Endothelial cell of umbilical vein (primary cell): ENCODE measurements around the gene PCSK9. TPM values are rescaled to one million over a fixed set of nuclear protein-coding genes. Genes with fewer than 3 reads are reported as not detected.

Experiments used
- BruUV-seq: library from RNA; stranded (reverse); fragments of 400-500 nt; replicated peaks from 2 replicates; lab custom pipeline; 2021; lab: Mats Ljungman, UMichigan
- CTCF ChIA-PET: fragments of 300-600, 350-600 bp; sonication (Branson Sonifier 250); formaldehyde crosslinking; loops from one replicate; lab custom pipeline; 2021; ENCODE audit warnings: antibody characterized with exemption, inconsistent platforms; lab: Charles Lee
- POLR2A ChIA-PET: fragments of 300-600, 350-600 bp; sonication (Branson Sonifier 250); formaldehyde crosslinking; loops from one replicate; lab custom pipeline; 2021; ENCODE audit warnings: antibody characterized with exemption, inconsistent platforms; lab: Charles Lee
- DNase-seq: peaks from one replicate; pipeline ENCODE4 v3.0.0-alpha.2; 2011; ENCODE audit warnings: low read depth, low spot score
- FAIRE-seq: peaks from 2 replicates; lab custom pipeline; 2011; peaks lifted over from hg19 to GRCh38; lab: Jason Lieb, UNC
- H2AFZ ChIP-seq: 2 replicates; pipeline ENCODE4 v1.6.0; 2012; ENCODE audit warnings: low read depth, low read length, control low read depth, inconsistent platforms
- H3K27ac ChIP-seq: 2 replicates; pipeline ENCODE4 v1.5.1; 2011; ENCODE audit warnings: low read depth, mild to moderate bottlenecking, control low read depth, low read length, moderate library complexity; ENCODE audit not compliant: insufficient read depth
- H3K27me3 ChIP-seq, 2 experiments: 2 replicates each; pipeline versions ENCODE4 v1.6.0 to v1.6.1; 2011; ENCODE audit warnings: low read length in 2 of 2, mixed read lengths in 1 of 2; ENCODE audit not compliant: control insufficient read depth in 2 of 2, insufficient read depth in 2 of 2
- H3K36me3 ChIP-seq, 2 experiments: 2 replicates in 1 of 2; 3 replicates in 1 of 2; pipeline ENCODE4 v1.5.1; 2011; ENCODE audit warnings: low read length in 2 of 2, mild to moderate bottlenecking in 1 of 2, moderate library complexity in 1 of 2; ENCODE audit not compliant: control insufficient read depth in 2 of 2, insufficient read depth in 2 of 2; ENCODE audit errors: extremely low read depth in 1 of 2
- H3K4me1 ChIP-seq: 3 replicates; pipeline ENCODE4 v1.5.1; 2011; ENCODE audit warnings: mild to moderate bottlenecking, low read length; ENCODE audit not compliant: control insufficient read depth, insufficient read depth; ENCODE audit errors: extremely low read depth
- H3K4me2 ChIP-seq: 2 replicates; pipeline ENCODE4 v1.6.1; 2011; ENCODE audit warnings: low read length, control low read depth, mixed read lengths; ENCODE audit not compliant: insufficient read depth
- H3K4me3 ChIP-seq, 3 experiments: fragments of 200-600 bp in 1 of 3; sonication (generic), shearing (Covaris generic) in 1 of 3; replicated peaks in 1 of 3; 2 replicates each; pipeline ENCODE4 v1.5.1; 2011 to 2016; ENCODE audit warnings: control low read depth in 3 of 3, low read length in 3 of 3, mild to moderate bottlenecking in 2 of 3, inconsistent platforms in 1 of 3, low read depth in 1 of 3, moderate library complexity in 1 of 3; ENCODE audit not compliant: insufficient read depth in 1 of 3
- H3K79me2 ChIP-seq: 2 replicates; pipeline ENCODE4 v1.6.0; 2012; ENCODE audit warnings: low read length, inconsistent platforms; ENCODE audit not compliant: control insufficient read depth, insufficient read depth
- H3K9ac ChIP-seq: replicated peaks from 2 replicates; pipeline ENCODE3; 2011; ENCODE audit warnings: low read length, control low read depth; ENCODE audit not compliant: insufficient read depth; ENCODE audit errors: extremely low read depth
- H3K9me1 ChIP-seq: replicated peaks from 3 replicates; pipeline ENCODE4 v1.6.0; 2011; ENCODE audit warnings: mild to moderate bottlenecking, low read length; ENCODE audit not compliant: control insufficient read depth, insufficient read depth; ENCODE audit errors: extremely low read depth
- H3K9me3 ChIP-seq: replicated peaks from 2 replicates; pipeline ENCODE4 v1.5.1; 2012; ENCODE audit warnings: low read length, inconsistent platforms; ENCODE audit not compliant: control insufficient read depth, insufficient read depth
- H4K20me1 ChIP-seq: replicated peaks from 2 replicates; pipeline ENCODE3; 2011; ENCODE audit warnings: mild to moderate bottlenecking, low read length; ENCODE audit not compliant: control insufficient read depth, insufficient read depth; ENCODE audit errors: extremely low read depth
- CTCF ChIP-seq, 2 donors: IDR thresholded peaks; 1 replicate in 1 of 2; 2 replicates in 1 of 2; pipeline ENCODE4 v1.5.1; 2011; ENCODE audit warnings: low read length in 2 of 2, mild to moderate bottlenecking in 2 of 2, moderate library complexity in 2 of 2, control low read depth in 1 of 2, inconsistent platforms in 1 of 2, low read depth in 1 of 2; ENCODE audit not compliant: insufficient read depth in 1 of 2; ENCODE audit errors: extremely low read depth in 1 of 2
- EZH2 ChIP-seq: IDR thresholded peaks from 2 replicates; pipeline ENCODE4 v1.6.1; 2012; ENCODE audit warnings: borderline replicate concordance, low read depth, mild to moderate bottlenecking, moderate library complexity, low read length, inconsistent platforms; ENCODE audit not compliant: severe bottlenecking
- FOS ChIP-seq: IDR thresholded peaks from 2 replicates; pipeline ENCODE4 v1.6.1; 2011; ENCODE audit warnings: mild to moderate bottlenecking, low read length, moderate library complexity, borderline replicate concordance; ENCODE audit not compliant: insufficient read depth
- GATA2 ChIP-seq: IDR thresholded peaks from 2 replicates; pipeline ENCODE4 v1.7.0; 2011; ENCODE audit warnings: low read depth, mild to moderate bottlenecking, moderate library complexity, mixed read lengths, low read length; ENCODE audit not compliant: insufficient read length, insufficient read depth
- JUN ChIP-seq: IDR thresholded peaks from 2 replicates; pipeline ENCODE4 v1.6.1; 2011; ENCODE audit warnings: borderline replicate concordance, low read depth; ENCODE audit not compliant: insufficient read length, insufficient read depth
- MAX ChIP-seq: IDR thresholded peaks from 2 replicates; pipeline ENCODE4 v1.6.1; 2011; ENCODE audit not compliant: insufficient read depth, insufficient read length
- MYC ChIP-seq: IDR thresholded peaks from one replicate; pipeline ENCODE4 v1.6.1; 2011; ENCODE audit warnings: mild to moderate bottlenecking, low read depth, low read length
- POLR2A ChIP-seq: IDR thresholded peaks from 2 replicates; pipeline ENCODE4 v1.6.1; 2012; ENCODE audit warnings: low read depth, mild to moderate bottlenecking, control low read depth, low read length
- POLR2AphosphoS5 ChIP-seq: IDR thresholded peaks from 2 replicates; pipeline ENCODE4 v1.6.1; 2012; ENCODE audit warnings: low read depth, mild to moderate bottlenecking, control low read depth, low read length, moderate library complexity; ENCODE audit not compliant: insufficient read depth
- dilution Hi-C: fragments of 300-500 bp; cut with MboI; formaldehyde crosslinking; loops from one replicate; pipeline ENCODE4 v1.15.0; 2019; ENCODE audit warnings: low sequenced_read_pairs; ENCODE audit not compliant: extremely low pct_ligation_motif_present
- intact Hi-C: fragments of 100-400 bp; cut with micrococcal nuclease; formaldehyde crosslinking; loops from one replicate; pipeline ENCODE4 v1.10.0; 2022
- polyA plus RNA-seq, 4 experiments: library from polyadenylated mRNA; depleted of rRNA in 3 of 4; stranded (reverse) in 3 of 4; unstranded in 1 of 4; fragments of >200 nt; gene quantifications; 2 replicates each; pipeline versions ENCODE4 v1.2.1 to v1.2.3, GENCODE V29; 2011 to 2012; ENCODE audit warnings: missing spikeins in 1 of 4
- total RNA-seq: library from RNA; stranded (reverse); gene quantifications from 2 replicates; pipeline ENCODE4 v1.2.3, GENCODE V29; 2021

Gene PCSK9
- total and polyA plus RNA-seq, 2 donors (not counting 3 experiments of a cell fraction or from before 2014, with no cell fraction given) = 0.17 to 0.35 TPM

- H3K4me2 ChIP-seq = no peak overlapping the region
- H3K79me2 ChIP-seq = no peaks in the 10 kb centered on the region
- no peak overlapping the region for H3K4me3 ChIP-seq
- peaks cover 10 to 14% of the 10 kb centered on the region in 2 experiments for H3K27me3 ChIP-seq
- FAIRE-seq (no peak), DNase-seq (no peak)
- H3K4me1 ChIP-seq = peaks cover 3% of the 10 kb centered on the region
- H3K27ac ChIP-seq = no peak overlapping the region
- dilution Hi-C loops = loop anchor here (10.0 kb wide), 1 partner anchor 66 kb away; no protein-coding TSS in a partner anchor
- intact Hi-C loops = no loop called here
- H3K9me3 ChIP-seq = no peaks in the 10 kb centered on the region
- ChIA-PET CTCF (interaction anchor here (3.7 to 25.0 kb wide), 3 partner anchors 50 to 54 kb away, joined by 17 to 918 read pairs (median 31); no protein-coding TSS in a partner anchor), POLR2A (interaction anchor here (0.6 kb wide), 1 partner anchor 10 kb away, joined by 3 read pairs; no protein-coding TSS in a partner anchor)
- no peaks in the 10 kb centered on the region for H3K9me1 ChIP-seq
- no peak overlapping the region for H3K9ac ChIP-seq
- no peak overlapping the region for H2AFZ ChIP-seq
- no peaks in the 10 kb centered on the region for H4K20me1 ChIP-seq
- no TSS peak for BruUV-seq
- TF ChIP-seq EZH2 (no peak), FOS (no peak), POLR2A (no peak), POLR2AphosphoS5 (no peak), MYC (no peak), GATA2 (no peak), CTCF (IDR thresholded peaks at IDR 0.05; ENCODE audit: extremely low read depth in 1 of 2, insufficient read depth in 1 of 2, low read depth in 1 of 2, low read length in 2 of 2) (no peak), JUN (no peak), MAX (no peak)
- H3K36me3 ChIP-seq = no peaks in the 10 kb centered on the region
These were observed 39.0 kb upstream of the PCSK9 start for GRCh38 chr1:55000110-55001085.
